Stimulated activated CD4-positive, alpha-beta T cell treated with anti-CD3 and anti-CD28 coated beads, Interleukin-2, amount 100 ng/mL, for 24 hours (primary cell): Measurements from ENCODE around the gene PYY.
"Not testable (repeated sequence)": the region's sequence is repeated elsewhere in the genome, so short reads cannot be mapped to it uniquely, and the experiment has no call there.

Experiments
- DNase-seq, 2 donors: peaks; one replicate each; pipeline ENCODE4 v3.0.0-alpha.2; 2020

The PYY gene

DNA sequence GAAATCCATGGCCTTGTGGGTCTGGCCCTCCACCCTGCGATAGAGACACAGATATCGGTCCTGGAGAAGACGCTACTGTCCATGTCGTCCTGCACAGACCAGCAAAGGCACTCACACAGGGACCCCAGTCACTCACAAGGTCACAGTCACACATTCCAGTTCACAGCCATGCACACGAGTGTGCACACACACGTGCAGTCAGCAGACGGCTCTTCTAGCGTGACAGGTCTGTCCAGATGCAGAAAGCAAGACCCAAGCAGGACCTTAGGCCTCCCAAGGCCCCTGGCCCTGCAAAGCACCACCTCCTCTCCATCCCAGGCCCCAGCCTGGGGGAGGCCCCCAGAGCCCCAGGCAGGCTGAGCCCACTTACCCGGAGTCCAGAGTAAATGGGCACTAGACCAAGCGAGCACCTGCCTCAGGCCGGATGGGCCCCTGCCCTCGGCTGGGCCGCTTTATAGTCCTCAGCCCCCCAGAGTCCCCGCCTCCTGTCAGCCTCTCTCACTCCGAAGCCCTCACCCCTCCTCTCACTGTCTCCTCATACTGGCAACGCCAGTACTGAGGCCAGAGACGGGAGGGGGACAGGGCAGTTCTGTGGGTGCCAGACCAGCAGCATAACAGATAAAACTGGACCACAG, 11.6 kb downstream of the PYY start, which contains the start of gene PPY:
Gene PPY (minus strand): TSS at position 426 of the 635 bp plus-strand sequence. CDS start 822 bp downstream, outside the sequence.
- no peak for DNase-seq

DNA sequence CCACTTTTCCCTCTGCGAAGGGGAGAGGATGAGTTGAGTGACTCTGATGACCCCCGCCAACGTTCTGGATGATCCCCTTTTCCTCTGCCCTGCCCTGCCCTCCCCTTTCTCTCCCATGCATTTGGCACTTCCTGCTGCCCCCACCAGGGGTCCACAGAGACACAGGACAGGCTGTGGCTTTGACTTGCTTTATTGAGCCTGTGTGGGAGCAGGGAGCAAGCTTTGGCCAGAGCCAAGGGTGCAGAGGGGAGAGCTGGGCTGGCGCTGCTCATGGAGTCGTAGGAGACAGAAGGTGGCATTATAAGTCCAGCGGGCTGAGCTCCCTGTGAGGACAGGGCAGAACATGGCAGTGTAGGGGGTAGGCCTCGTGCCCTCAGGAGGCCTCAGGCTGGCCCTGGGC, 13.1 kb downstream of the PYY start:
- DNase-seq = peak in 1 of 2 donors; percentile 22

DNA sequence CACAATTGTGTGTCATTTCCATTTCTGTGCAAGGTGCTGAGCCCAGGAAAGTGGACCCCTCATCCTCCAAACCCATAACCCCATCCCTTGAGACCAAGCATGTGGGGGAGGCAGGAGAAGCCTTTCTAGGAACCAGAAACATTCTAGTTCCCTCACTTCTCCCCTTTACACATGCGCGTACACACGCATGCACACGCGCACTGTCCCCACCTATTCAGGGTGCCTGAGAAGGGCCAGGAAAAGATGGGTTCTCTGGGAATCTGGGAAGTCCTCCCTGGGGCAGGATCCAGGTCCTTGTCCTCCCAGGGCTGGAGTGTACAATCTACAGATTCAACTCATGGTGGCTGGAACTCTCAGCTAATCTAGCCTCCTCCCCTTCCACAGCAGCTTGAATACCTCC, 13.9 kb downstream of the PYY start:
- no peak for DNase-seq

DNA sequence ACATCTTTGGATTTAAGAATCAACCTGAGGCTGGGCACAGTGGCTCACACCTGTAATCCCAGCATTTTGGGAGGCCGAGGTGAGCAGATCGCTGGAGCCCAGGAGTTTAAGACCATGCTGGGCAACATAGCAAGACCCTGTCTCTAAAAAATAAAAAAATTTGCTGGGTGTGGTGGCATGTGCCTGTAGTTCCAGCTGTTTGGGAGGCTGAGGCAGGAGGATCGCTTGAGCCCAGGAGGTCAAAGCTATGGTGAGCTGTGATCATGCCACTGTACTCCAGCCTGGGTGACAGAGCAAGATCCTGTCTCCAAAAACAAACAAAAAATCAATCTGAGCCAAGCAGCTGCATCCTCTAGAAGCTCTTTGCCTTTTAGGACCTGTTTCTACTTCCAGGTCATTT, 14.3 kb downstream of the PYY start:
- not testable (repeated sequence) for DNase-seq

DNA sequence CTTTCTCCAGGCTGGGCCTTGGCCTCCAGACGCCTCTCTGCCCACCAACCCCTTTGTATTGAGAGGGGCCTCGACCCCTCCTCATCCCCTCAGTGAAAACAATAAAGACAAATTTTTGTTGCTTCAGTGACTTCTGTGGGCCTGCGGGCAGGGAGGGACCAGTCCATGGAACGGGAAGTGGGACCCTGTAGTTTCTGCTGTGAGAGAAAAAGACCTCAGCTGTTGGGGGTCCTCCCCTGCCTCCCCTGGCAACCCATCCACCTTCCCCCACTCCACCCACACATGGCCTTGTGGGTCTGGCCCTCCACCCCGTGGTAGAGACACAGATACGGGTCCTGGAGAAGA, 14.9 kb downstream of the PYY start:
- DNase-seq = no peak

DNA sequence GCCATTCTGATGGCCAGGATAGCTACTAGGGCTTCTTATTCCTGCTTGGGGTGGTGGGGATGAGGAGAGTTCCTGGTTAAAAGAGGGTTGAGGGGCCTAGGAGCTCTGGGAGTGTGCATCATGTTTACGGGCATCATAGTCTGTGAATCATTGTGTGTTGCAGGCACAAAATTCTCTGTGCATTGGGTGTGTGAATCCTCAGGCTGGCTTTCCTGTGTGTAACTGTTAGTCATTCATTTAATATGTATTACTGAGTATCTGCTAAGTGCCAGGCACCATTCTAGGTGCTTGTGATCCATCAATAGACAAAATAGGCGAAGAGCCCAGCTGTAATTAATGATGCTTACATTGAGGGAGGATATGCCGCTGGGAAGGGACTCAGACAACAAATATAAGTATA, 17.3 kb downstream of the PYY start:
- no peak for DNase-seq

DNA sequence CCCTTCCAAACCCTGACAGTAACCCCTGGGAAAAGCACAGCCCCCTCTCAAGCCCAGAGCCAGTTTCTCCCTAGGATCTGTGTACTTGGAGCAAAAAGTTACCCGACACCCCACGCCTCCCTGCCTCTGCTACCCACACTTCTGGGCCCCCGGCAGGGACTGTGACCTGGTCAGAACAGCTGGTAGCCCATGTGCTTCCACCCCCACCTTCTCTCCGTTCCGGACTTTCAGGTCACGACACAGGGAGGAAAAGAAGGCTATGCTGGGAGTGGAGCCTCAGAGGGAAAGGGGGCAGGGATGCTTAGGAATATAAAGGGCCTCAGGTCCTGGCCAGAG, 17.8 kb downstream of the PYY start:
- no peak for DNase-seq

DNA sequence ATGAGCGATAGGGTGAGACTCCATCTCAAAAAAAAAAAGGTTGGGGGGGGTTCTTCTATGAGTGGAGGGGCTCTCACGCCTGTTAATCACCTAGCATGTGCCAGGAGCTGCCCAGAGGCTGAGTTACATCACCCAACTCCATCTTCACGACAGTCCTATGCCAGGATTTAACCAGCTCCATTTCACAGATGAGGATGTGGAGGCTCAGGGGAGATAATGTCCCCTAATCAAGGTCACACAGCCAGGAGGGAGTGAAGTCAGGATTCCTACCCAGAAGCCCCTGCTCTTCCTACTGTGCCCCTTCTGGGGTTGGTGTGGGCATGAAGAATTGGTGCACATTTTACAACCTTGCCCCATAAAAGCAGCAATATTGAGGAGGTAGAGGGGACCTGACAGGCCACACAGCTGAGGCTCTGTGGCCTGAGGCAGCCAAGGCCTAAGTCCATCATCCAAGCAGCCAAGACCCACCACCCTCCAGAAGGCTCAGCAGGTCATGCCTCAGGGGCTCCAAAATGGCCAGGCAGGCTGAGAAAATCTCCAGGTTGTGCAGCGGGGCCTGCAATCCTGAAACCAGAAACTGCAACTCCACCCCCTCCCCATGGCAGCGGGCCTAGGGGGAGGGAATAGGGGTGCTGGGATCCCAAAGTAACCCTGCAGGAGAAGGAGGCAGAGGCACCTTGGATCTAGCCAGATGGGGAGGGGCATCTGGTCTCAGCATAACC, 18.4 kb downstream of the PYY start:
- DNase-seq = no peak

DNA sequence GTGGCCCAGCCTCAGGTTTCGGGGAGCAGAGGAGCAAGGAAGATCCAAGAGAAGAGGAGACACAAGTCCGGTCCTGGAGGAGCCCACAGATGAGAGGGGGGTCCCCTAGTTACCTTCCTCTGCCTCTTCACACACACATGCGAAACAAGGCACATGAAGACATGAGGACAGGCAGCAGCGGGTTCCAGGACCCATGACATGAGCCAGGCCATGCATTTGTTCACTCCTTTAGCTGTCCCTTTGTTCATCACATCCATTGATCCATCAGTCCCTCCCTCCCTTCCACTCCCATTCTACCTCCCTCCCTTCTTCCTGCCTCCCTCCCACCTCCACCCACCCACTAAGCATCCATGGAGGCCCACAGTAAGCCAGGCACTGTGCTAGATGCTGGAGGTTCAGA, 20.8 kb downstream of the PYY start:
- DNase-seq = no peak

DNA sequence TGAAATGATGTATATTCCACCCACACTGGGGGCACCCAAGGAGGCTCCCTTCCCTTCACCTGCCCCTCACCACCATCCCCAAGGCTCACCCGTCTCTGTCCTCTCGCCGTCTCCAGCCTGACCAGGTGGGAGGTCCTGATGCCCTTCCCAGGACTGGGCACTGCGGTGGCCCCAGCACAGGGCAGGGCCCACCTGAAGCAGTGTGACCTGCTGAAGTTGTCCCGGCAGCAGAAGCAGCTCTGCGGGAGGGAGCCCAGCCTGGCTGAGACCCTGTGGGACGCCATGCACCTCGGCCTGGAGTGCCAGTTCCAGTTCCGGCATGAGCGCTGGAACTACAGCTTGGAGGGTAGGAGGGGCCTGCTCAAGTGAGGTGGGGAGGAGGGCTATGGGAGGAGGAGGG, 21.4 kb downstream of the PYY start:
- DNase-seq = no peak

DNA sequence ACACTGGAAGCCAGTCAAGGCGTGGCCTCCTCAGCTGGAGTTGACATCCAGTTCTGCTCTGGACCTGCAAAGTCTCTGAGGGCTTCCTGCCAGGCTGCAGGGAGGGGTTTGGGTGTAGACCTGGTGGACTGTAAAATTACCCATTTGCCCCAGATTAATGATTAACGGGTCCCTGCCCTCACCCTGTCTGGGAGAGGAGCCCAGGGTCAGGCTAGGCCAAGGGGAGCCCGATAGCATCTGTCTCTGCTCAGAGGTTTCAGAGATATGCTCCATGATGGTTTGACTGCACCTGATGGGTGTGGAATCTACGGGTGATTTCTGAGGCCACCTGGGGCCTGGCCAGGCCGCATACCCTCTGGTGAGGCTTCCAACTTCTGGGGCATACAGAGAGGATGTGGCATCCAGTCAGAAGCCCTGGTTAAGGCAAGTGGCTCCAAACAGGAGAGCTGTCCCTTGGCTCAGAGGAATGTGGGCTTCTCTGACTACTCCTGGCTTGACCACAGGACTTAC, 22.6 kb downstream of the PYY start:
- no peak for DNase-seq

DNA sequence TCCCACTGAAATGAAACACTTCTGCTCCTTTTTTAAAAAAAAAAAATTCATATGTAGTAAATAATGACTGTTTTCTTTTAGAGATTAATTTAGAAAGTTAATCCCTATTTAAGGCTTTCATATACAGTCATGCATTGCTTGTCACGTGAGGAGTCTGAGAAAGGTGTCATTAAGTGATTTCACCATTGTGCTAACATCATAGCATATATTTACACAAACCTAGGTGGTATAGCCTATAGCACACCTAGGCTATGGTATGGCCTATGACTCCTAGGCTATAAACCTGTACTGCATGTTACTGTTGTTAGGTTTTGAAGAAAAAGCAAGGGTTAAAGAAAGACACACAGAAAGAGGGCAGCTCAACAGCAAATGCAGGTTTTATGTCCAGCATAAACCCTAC, 25.1 kb downstream of the PYY start:
- DNase-seq = no peak

DNA sequence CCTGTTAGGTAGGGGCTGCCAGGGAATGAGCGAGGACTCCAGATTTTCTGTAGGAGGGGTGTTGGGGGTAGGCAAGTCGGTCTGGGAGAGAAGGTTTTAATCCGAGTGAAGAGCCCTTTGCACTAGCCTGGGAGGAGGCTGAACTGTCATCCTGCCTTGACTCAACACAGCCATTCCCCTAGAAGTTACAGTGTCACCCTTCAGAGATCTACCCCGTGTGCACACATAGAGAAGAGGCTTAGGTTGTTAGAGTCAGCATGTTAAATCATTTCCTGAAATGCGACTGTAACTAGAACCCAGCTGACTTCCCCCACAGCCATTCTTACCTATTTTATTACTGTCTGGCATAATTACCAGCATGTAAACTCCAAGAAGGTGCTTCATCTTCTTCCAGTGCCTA, 25.8 kb downstream of the PYY start:
- not testable (repeated sequence) for DNase-seq

DNA sequence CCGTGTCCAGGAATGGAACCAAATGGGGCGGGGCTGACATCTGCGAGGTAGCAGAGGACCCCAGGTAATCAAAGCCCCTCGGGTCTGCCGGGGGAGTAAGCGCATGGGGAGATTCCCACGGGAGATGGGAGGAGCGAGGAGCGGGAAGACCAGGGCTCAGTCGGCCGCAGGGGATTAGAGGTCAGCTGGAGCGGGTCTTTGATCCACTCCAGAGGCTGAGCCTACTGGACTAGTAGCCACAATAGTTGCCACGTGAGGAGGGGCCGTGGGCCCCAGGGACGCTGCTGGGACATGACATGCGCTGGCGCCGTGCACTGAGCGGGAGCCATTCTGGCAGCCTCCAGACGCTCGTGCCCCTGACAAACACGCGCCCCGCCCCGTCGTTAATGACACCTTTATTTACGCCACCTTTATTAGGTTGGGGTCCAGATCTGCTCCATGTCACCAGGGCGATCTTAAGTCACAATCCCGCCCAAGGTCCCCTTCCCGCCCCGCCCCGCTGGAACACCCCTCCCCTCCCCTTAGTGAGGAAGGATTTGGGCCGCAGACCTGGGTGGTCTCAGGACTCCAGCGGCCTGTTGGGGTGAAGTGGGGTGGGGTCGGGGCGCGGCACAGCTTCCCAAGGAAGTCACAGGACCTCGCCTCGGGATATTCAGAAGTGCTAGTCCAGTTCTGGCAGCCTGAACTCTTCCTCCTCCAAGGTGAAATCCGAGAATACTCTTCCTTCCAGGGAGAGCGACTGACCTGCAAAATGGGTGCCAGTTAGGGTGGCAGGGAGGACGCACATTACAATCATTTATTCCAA, 26.5 kb downstream of the PYY start:
- peak in 1 of 2 donors; percentile 45 for DNase-seq

DNA sequence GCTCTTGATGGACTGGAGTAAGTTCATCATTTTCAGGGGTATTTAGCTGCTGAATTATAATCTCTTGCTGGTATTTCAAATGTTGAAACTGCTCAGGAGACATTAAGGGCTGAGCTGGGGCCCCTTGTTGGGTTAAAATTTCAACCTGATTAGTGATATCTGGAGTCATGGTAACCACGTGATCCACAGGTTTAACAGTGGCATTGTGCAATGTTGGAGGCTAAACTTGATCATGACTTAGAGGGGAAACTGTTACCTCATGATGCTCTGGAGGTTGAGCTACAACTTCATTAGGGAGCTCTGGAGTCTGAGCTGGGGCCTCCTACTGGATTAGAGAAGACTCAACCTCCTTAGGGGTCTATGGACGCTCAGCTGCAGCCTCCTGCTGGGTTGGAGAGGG, 29.2 kb downstream of the PYY start:
- DNase-seq = no peak

DNA sequence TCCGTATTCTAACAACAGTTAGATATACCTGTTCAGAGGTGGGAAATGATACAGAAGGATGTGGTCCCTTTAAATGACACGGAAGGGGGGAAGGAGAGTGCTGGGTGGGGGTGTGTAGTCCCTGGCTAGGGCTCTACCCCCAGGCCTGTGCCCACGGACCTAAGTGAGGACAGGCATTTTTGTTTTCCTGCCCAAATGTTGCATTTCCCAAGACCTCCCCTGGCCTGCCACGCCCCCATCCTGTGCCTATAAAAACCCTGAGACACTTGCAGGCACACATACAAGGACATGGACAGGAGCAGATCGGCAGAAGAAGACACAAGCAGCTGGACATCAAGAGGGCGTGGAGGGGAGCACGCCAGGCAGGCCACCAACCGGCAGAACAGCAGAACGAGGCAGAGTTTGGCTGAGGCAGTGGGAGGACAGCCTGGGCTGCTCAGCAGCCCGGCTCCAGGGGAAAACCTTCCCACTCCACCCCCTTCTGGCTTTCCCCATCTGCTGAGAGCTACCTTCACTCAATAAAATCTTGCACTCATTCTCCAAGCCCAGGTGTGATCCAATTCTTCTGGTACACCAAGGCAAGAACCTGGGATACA, 33.1 kb downstream of the PYY start:
- DNase-seq = no peak

DNA sequence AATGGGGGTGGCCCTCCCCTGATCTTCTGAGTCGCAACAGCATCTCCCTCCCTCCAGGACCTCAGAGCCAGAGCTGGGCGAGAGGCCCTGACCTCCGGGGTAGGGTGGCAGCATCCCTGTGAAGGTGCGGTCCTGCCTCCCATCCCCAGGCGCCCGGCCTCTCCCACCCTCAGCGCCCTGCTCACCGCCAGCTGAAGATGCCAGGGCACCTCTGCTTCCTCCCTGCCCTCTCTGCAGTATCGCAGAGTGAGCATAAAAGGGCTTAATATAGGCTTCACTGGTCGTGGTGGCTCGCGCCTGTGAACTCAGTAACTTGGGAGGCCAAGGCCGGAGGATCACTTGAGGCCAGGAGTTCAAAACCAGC, 35.7 kb downstream of the PYY start:
- no peak for DNase-seq

DNA sequence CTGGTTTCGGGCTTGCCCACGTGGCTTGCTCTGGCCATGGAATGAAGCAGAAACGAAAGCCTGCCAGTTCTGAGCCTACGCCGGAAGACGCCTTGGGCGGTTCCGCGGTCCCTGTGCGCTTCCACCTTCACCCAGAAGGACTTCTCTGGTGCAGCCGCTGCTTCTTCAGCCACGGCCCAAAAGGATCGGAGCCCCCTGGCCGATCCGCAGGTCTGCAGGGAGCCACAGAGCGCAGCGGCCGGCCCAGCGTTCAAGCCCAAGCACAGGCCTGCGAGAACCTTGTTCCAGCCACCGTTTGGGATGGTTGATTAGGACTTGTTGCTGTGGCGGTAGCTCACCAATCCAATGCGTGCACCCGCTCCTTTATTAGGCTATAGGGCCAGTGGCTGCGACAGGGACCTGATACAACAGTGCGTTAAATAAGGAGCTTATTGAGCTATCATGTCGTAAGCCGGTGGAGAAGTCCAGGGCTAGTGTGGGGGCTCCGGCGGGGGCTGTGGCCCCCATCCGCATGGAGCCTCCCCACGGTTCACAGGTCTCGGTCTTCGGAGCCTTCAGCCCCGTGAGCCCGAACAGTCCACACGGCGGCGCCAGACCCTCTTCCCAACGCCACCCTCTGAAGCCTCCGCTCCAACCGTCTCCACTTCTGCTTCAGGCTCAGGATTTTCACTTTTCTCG, 36.3 kb downstream of the PYY start:
- DNase-seq = peak; percentile 46 to 66

DNA sequence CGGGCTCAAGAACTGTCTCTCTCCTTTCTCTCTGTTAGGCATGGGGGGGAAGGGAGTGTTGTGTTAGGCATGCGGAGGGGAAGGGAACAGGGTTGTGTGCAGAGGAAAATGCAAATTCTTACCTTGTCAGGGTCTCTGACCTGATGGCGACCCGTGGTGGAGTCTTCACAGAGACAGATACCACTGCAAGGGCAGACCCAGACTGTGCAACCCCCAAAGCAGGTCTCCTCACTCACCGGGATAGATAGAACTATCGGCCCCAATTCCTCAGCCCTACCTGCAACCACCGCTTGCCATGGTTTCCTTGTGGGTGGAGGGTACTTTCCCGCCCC, 36.8 kb downstream of the PYY start:
- DNase-seq = no peak

DNA sequence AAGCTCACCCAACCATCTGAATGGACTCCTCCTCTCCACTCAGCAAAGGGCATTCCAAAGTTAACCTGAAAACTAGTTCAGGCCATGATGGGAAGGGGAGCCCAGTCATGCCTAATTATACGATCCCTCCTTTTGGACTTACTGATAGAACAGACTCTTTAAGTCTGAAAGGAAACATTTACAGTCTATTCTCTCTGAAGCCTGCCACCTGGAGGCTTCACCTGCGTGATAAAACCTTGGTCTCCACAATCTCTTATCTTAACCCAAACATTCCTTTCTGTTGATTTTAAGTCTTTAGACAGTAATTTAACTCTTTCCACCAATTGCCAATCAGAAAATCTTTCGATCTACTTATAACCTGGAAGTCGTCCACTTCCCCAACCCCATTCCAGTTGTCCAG, 37.4 kb downstream of the PYY start:
- no peak for DNase-seq

DNA sequence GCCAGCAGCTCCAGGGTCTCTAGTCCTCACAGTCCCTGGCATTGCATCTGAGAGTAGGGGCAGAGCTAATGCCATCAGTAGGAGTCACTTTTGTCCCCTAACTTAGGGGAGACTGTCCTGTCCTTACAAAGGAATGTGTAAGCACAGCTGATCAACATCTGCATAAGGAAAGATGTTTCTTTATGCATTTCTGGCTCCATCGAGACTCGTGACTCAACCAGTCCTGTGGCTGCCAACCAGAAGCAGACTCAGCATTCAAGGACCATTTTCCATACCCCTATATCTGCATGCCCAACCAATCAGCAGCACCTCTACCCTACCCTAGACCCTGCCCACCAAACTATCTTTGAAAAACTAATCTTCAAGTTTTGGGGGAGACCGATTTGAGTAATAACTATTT, 38.2 kb downstream of the PYY start:
- DNase-seq = no peak

DNA sequence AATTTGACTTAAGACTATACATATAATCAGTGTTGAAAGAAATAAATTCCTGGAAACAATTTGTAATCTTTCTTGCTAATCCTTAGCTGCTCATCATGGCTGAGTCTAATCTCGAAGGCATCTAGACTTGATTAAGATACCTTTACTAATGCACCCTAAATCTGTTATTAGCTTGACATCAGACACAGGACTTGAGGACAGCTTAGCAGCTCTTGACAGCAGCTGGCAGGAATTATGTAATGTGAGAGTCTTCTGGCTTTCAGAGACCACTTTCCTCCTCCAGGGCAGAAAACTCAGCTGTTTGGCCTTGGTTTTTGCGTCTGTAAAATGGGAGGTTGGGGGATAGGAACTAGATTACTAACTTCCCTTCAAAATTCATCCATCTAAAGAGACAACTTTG, 39.3 kb downstream of the PYY start:
- DNase-seq = no peak

DNA sequence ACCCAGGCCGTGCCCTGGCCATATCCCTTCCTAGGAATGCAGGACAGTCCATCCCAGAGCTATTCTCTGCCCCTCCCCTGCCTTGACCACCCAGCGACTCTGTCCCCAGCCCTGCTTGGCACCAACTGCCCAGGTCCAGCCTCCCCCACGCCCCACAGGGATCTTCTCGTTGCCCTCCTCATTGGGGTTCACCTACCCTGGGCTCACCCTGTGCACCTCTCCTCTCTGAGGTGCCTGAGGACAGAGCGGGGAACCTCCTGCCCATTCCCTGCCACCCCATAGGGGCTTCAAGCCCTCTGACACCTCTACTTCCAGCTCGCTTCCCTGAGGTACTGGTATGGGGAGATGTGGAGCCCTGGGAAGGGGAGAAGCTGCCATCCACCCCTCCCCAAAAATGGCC, 40.2 kb downstream of the PYY start:
- DNase-seq = no peak
